ENCODE data around the gene CFAP251.

The CFAP251 gene

DNA sequence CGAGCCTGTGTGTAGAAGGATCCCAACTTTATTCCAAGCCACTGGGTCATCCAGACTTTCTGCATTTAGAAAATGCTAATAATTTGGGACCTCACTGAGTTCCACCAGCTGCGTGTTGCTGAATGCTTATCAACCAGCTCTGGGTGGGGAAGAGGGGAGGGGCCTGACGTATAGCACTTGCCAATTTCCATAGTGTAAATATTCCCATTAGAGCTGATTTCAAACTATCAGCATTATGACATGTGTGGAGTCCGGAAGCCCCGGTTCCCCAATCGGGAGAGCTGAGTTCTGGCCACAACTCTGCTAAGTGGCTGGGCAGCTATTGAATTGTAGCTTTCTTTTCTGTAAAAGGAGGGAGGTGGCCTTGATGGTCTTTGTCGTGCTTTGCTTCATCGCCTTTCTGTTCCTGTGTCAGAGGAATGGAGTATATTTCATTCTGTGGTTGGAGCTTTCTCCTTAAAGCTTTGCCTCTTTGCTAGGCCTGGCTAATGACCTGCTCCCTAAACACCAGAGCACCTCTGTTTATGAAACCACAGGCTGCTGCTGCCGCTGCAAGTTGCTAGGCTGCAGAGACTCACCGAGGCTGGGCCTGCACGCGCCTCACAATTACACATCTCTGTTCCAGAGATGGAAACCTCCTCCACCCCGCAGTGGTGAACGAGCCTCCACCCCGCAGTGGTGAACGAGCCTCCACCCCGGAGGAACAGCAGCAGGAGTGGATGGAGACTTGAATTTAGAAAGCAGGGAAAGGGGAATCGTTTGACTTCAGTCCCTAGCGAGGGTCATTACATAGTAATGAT, 95.6 kb downstream of the CFAP251 start:
- no peak for TF ChIP-seq JUND (IDR thresholded peaks at IDR 0.05; ENCODE audit: low read depth)
- DNase-seq (ENCODE audit: low read depth in 1 of 2, low spot score in 1 of 2) = no peak
- in situ Hi-C loops (cut with HindIII; ENCODE audit: low pct_unique_long_range_greater_than_20kb, low sequenced_read_pairs) = no loop called here

DNA sequence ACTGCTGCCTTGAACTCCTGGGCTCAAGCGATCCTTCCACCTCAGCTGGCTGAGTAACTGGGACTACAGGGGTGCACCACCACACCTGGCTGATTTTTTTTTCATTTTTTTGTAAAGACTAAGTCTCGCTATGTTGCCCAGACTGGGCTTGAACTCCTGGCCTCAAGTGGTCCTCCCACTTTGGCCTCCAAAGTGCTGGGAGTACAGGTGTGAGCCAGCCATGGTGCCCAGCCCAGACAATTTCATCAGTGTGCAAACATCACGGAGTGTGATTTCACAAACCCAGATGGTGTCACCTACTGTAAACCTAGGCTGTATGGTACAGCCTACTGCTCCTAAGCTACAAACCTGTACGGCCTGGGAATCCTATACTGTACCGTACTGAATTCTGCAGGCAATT, 96.4 kb downstream of the CFAP251 start:
- DNase-seq (ENCODE audit: low read depth in 1 of 2, low spot score in 1 of 2) = no peak
- TF ChIP-seq JUND (IDR thresholded peaks at IDR 0.05; ENCODE audit: low read depth) = no peak
- in situ Hi-C loops (cut with HindIII; ENCODE audit: low pct_unique_long_range_greater_than_20kb, low sequenced_read_pairs) = no loop called here

DNA sequence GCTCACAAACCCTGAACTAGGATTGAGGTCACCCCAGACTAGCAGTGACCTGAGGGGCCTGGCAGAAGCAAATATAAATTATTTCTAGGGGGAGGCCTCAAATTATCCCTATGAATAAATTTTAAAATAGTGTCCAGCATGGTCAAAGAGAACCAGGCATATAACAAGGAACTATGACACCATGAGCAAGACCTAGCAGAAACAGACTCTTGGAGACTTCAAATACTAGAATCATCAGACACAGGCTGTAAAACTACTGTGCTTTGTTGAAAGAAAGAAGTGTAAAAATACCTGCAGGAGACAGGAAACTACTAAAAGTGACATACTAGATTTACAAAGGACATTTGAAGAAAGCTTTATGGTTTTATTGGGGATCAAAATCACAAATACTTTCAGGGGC, 100.1 kb downstream of the CFAP251 start:
- no peak for TF ChIP-seq JUND (IDR thresholded peaks at IDR 0.05; ENCODE audit: low read depth)
- in situ Hi-C loops (cut with HindIII; ENCODE audit: low pct_unique_long_range_greater_than_20kb, low sequenced_read_pairs) = no loop called here
- DNase-seq (ENCODE audit: low read depth in 1 of 2, low spot score in 1 of 2) = no peak

DNA sequence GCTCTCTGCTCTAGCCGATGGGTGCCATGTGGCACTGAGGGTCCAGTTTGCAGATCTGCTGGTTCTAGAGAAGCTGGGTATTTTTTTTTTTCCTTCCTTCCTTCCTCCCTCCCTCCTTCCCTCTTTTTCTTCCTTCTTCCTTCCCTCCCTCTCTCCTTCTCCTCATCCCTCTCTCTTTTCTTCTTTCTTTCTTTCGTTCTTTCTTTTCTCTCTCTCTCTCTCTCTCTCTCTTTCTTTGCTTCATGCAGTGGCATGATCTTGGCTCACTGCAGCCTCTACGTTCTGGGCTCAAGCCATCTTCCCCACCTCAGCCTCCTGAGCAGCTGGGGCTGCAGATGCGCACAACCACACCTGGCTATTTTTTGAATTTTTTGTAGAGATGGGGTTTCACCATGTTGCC, 100.5 kb downstream of the CFAP251 start:
- no peak for DNase-seq (ENCODE audit: low read depth in 1 of 2, low spot score in 1 of 2)
- no peak for TF ChIP-seq JUND (IDR thresholded peaks at IDR 0.05; ENCODE audit: low read depth)
- in situ Hi-C loops (cut with HindIII; ENCODE audit: low pct_unique_long_range_greater_than_20kb, low sequenced_read_pairs) = no loop called here

DNA sequence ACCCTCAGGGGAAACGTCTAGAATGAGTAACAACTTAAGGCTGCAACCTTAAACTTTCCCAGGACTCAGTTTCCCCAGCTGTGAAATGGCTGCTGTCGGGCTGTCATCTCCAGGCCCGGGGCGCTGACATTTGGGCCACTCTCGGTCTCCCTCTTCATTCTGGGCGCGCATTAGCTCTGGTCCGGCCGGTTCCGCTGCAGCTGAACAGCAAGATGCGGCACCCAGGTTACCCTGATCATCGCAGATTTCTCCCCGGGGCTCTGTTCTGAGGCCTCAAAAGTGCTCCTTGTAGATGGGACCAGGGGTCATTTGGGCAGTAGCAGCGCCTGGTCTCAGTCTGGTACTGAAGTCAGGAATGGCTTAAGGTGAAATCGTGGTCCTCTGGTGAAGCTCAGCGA, 102.4 kb downstream of the CFAP251 start:
- no peak for TF ChIP-seq JUND (IDR thresholded peaks at IDR 0.05; ENCODE audit: low read depth)
- in situ Hi-C loops (cut with HindIII; ENCODE audit: low pct_unique_long_range_greater_than_20kb, low sequenced_read_pairs) = no loop called here
- peak in 1 of 2 experiments; percentile 49 for DNase-seq (ENCODE audit: low read depth in 1 of 2, low spot score in 1 of 2)

DNA sequence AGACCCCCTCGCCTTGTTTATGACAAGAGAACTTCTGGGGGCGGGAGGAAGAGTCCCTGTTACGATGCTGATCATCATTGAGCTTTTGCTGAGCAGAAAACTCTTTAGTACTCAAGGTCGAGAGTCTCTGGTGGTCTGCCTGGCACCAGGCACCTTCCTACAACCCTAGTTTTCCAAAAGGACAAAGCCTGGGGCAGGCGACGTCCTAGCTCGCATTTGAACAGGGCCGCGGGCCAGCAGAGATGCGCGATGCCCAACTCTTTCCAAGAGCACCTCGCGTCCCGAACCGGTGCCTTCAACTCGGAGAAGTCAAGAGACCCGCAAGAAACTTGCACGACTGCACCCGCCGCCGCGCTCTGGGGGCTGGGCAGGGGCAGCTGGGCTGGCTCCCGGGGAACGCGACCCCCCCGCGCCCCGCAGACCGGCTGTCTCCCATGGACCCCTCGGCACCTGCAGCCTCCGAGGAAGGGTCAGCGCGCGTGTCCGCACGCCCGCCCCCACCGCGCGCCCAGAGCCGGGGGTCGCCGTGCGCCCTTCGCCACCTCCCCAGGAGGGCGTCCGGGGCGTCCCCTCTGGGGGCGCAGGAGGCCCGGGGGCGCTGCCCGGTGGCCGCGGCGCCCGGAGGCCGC, 102.9 kb downstream of the CFAP251 start:
- in situ Hi-C loops (cut with HindIII; ENCODE audit: low pct_unique_long_range_greater_than_20kb, low sequenced_read_pairs) = no loop called here
- TF ChIP-seq JUND (IDR thresholded peaks at IDR 0.05; ENCODE audit: low read depth) = no peak
- peak in 1 of 2 experiments; percentile 52 for DNase-seq (ENCODE audit: low read depth in 1 of 2, low spot score in 1 of 2)

DNA sequence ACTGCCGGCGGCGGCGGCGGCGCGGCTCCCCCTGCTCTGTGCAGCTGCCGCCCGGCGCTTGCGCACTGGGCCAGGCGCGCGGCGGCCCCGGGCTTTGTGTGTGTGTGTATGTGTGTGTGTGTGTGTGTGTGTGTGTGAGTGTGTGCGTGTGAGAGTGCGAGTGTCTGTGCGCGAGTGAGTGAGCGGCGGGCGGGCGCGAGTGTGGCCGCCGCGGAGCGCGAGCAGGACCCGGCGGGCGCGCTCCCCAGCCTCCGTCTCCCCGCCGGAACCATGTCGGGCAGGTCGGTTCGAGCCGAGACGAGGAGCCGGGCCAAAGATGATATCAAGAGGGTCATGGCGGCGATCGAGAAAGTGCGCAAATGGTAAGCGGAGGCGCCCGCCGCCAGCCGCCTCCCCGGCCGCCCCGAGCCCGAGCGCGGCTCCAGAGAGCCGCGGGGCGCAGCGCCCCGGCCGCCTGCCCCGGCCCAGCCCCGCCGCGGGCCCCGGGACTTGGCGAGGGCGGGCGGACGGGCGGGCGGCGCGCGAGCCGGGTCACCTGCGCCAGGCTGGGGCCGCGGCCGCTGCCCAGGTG, 103.5 kb downstream of the CFAP251 start, which contains the start of gene BCL7A:
Gene BCL7A (plus strand): TSS at position 63 of the 571 bp plus-strand sequence. CDS start 208 bp downstream, at position 271.
- DNase-seq (ENCODE audit: low read depth in 1 of 2, low spot score in 1 of 2) = peak; percentile 79 to 88
- no peak for TF ChIP-seq JUND (IDR thresholded peaks at IDR 0.05; ENCODE audit: low read depth)
- in situ Hi-C loops (cut with HindIII; ENCODE audit: low pct_unique_long_range_greater_than_20kb, low sequenced_read_pairs) = no loop called here

DNA sequence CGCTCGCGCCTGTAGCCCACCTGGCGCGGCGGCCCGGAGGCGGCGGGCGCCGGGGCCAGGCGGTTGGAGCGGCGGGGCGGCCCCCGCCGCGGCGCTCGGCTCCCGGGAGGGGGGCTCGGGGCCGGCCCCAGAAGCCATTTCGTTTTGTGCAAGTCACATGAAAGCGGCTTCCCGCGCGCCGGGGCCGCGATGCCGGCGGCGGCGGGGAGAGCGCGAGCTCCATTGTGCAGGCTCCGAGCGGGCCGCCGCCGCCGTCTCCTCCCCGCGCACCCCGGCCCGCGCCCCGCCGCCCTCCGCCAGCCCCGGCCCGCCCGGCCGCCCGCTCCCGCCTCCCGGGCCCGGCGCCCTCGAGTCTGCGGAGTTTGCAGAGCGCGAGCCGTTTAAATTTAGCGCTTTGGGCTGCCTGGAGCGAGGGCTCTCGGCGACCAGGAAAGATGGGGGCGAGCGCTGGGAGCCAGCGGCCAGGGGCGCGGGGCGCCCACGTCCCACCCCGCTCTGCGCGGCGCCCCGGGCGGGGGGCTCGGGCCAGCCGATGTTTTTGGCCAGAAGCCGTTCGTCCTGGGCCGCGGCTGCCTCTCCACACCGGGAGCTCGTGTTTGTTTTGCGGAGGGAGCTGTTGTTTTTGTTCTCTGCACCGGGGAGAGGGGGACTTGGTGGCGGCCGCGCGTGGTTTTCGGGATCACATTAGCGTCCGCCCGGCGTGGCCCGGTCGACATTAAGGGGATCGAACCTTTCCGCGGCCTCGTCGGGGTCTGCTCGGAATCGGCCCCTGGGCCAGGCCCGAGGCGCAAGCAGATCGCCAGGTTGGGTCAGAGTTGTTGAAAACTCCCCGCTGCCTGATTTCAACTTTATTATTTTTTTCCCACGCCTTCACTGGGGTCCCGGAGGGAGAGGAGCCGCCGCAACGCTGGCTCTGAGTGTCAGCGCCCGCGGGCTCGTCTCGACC, 104.3 kb downstream of the CFAP251 start:
- no peak for TF ChIP-seq JUND (IDR thresholded peaks at IDR 0.05; ENCODE audit: low read depth)
- DNase-seq (ENCODE audit: low read depth in 1 of 2, low spot score in 1 of 2) = peak; percentile 54 to 55
- in situ Hi-C loops (cut with HindIII; ENCODE audit: low pct_unique_long_range_greater_than_20kb, low sequenced_read_pairs) = no loop called here

DNA sequence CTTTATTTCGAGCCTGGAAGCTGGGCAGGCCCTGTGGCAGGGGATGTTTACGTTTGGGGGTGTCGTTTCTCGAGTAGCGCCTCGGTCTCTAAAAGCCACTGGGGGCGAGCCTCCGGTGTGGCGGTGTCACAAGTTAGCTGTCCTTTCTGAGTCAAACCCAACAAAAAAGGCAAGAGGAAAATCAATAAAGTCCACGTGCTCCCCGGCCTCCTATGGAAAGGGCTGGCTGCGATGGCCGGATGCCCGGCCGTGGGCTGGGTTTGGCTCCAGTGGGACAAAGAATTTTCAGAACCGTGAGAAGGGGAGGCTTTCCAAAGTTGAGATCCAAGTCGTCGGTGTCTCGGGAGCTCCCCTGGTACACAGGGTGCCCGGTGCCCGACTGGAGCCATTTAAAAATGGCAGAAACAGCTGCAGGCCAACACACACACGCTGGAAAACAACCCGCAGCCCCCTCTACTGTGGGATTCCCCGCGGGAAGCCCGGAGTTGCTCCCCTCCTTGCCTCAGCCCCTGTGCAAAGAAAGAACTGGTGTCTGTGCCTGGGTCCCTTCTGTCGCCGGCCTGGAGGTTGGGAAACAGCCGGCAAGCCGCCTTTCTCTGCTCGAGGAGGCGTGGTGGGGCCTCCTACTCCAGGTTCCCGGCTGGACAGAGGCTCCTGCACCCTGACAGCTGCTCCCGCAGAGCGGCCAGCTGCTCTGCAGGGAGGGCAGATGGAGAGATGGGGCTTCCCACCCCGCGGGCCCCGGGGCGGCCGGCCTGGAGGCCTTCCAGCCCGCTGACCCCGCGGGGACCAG, 105.1 kb downstream of the CFAP251 start:
- DNase-seq (ENCODE audit: low read depth in 1 of 2, low spot score in 1 of 2) = peak; percentile 86 to 95
- in situ Hi-C loops (cut with HindIII; ENCODE audit: low pct_unique_long_range_greater_than_20kb, low sequenced_read_pairs) = no loop called here
- no peak for TF ChIP-seq JUND (IDR thresholded peaks at IDR 0.05; ENCODE audit: low read depth)

DNA sequence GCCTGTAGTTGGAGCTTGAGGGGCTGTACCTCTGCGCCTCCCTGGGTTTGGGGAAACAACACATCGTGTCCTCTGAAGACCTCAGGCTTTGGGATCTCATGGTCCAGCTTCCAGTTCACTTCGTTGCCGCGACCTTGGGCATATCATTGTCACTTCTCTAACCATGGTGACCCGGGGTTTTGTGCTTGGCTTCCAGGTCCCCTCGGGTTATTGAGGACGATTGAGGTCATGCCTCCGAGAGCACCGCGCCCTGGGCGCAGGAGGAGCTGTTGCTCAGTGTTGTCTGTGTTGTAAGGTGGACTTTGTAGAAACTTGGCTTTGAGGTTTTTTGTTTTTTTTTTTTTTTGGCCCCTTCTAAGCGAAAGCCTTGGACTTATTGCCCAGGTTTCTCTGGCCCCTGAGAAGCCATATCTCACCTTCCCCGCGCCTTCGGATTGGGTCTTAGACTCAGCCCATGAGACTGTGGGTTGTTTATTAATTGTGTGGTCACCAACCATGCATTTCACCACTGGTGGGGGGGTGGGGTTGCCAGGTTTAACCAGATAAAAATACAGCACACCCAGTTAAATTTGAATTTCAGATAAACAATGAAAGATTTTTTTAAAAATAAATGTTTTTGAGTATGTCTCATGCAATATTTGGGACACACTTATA, 105.9 kb downstream of the CFAP251 start:
- no peak for TF ChIP-seq JUND (IDR thresholded peaks at IDR 0.05; ENCODE audit: low read depth)
- in situ Hi-C loops (cut with HindIII; ENCODE audit: low pct_unique_long_range_greater_than_20kb, low sequenced_read_pairs) = no loop called here
- no peak for DNase-seq (ENCODE audit: low read depth in 1 of 2, low spot score in 1 of 2)

DNA sequence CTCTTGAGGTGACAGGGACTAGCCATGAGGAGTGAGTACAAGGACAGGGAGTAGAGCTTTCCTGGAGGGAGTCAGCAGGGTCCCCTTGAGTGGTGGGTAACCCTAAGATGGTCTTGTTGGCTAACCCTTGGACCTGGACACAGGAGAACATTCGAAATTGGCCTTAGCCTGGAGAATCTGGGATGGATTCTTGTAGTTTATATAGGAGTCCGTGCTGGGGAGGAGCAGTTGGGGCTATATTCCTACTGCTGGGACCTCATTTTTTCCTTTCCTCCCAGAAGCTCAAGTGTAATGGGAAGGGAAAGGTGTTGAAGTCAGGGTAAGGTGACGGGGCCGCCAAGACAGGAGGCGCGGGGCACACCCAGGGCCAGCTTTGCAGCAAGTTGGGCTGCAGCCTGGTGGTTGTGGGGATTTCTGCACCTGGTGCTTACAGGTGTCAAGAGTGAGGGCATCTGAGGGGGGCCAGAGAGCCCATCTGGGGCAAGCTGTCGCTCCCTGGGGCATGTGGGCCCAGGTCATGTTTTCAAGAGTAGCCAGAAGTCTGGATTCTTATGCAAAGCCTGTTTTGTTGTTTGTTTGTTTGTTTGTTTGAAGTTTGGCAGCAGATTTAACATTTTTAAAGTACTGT, 108.4 kb downstream of the CFAP251 start:
- no peak for TF ChIP-seq JUND (IDR thresholded peaks at IDR 0.05; ENCODE audit: low read depth)
- in situ Hi-C loops (cut with HindIII; ENCODE audit: low pct_unique_long_range_greater_than_20kb, low sequenced_read_pairs) = no loop called here
- DNase-seq (ENCODE audit: low read depth in 1 of 2, low spot score in 1 of 2) = no peak
